Fibroblast of lung (primary cell): Measurements from ENCODE around the gene MYO18B. TPM values are rescaled to one million over a fixed set of nuclear protein-coding genes. Genes with fewer than 3 reads are reported as not detected.

Experiments
- DNase-seq, 2 donors: peaks; one replicate each; pipeline versions ENCODE4 v3.0.0 to v3.0.0-alpha.2; 2010; ENCODE audit warnings: low read depth in 2 of 2
- H2AFZ ChIP-seq: 2 replicates; pipeline ENCODE4 v1.5.1; 2012; ENCODE audit warnings: low read length, control low read depth, inconsistent platforms
- H3K27ac ChIP-seq: 2 replicates; pipeline ENCODE4 v1.5.1; 2011; ENCODE audit warnings: low read length, control low read depth; ENCODE audit not compliant: insufficient read depth
- H3K27me3 ChIP-seq: 2 replicates; pipeline ENCODE4 v1.5.1; 2011; ENCODE audit warnings: mild to moderate bottlenecking, low read length; ENCODE audit not compliant: control insufficient read depth, insufficient read depth
- H3K36me3 ChIP-seq: 2 replicates; pipeline ENCODE4 v1.5.1; 2011; ENCODE audit warnings: low read length; ENCODE audit not compliant: control insufficient read depth, insufficient read depth
- H3K4me1 ChIP-seq: 2 replicates; pipeline ENCODE4 v1.5.1; 2011; ENCODE audit warnings: low read length; ENCODE audit not compliant: control insufficient read depth, insufficient read depth; ENCODE audit errors: extremely low read depth
- H3K4me2 ChIP-seq: 2 replicates; pipeline ENCODE4 v1.5.1; 2011; ENCODE audit warnings: low read length, control low read depth; ENCODE audit not compliant: insufficient read depth; ENCODE audit errors: extremely low read depth
- H3K4me3 ChIP-seq, 4 experiments: fragments of 200-600 bp in 1 of 4; sonication (generic) in 1 of 4; replicated peaks in 1 of 4; 2 replicates each; pipeline ENCODE4 v1.5.1; 2011 to 2016; ENCODE audit warnings: low read length in 4 of 4, low read depth in 3 of 4, mild to moderate bottlenecking in 3 of 4, control low read depth in 2 of 4, inconsistent platforms in 1 of 4, mixed read lengths in 1 of 4; ENCODE audit not compliant: insufficient read depth in 1 of 4; ENCODE audit errors: control extremely low read depth in 1 of 4
- H3K79me2 ChIP-seq: 2 replicates; pipeline ENCODE4 v1.5.1; 2012; ENCODE audit warnings: mild to moderate bottlenecking, low read length, inconsistent platforms; ENCODE audit not compliant: control insufficient read depth, insufficient read depth
- H3K9ac ChIP-seq: 2 replicates; pipeline ENCODE4 v1.5.1; 2011; ENCODE audit warnings: mild to moderate bottlenecking, low read length, control low read depth; ENCODE audit not compliant: insufficient read depth
- H3K9me3 ChIP-seq: 2 replicates; pipeline ENCODE4 v1.5.1; 2012; ENCODE audit warnings: low read depth, low read length; ENCODE audit not compliant: control insufficient read depth, insufficient read depth
- H4K20me1 ChIP-seq: 2 replicates; pipeline ENCODE4 v1.5.1; 2011; ENCODE audit warnings: low read length; ENCODE audit not compliant: control insufficient read depth, insufficient read depth; ENCODE audit errors: extremely low read depth
- CTCF ChIP-seq, 2 donors: IDR thresholded peaks in 1 of 2; conservative IDR thresholded peaks in 1 of 2; 1 replicate in 1 of 2; 2 replicates in 1 of 2; pipeline ENCODE4 v1.5.1; 2011 to 2012; ENCODE audit warnings: low read length in 2 of 2, control low read depth in 1 of 2, inconsistent platforms in 1 of 2, low read depth in 1 of 2, mild to moderate bottlenecking in 1 of 2
- EZH2 ChIP-seq: IDR thresholded peaks from 2 replicates; pipeline ENCODE4 v1.5.1; 2012; ENCODE audit warnings: low read length, control low read depth, mild to moderate bottlenecking; ENCODE audit errors: missing control alignments
- polyA plus RNA-seq, 2 donors: library from polyadenylated mRNA; depleted of rRNA in 1 of 2; stranded (reverse) in 1 of 2; unstranded in 1 of 2; fragments of >200 nt; gene quantifications; 2 replicates each; pipeline ENCODE4 v1.2.1, GENCODE V29; 2011 to 2012; ENCODE audit warnings: missing spikeins in 1 of 2
- total RNA-seq: library from RNA; depleted of rRNA; stranded (reverse); fragments of >200 nt; gene quantifications from 2 replicates; pipeline ENCODE4 v1.2.1, GENCODE V29; 2014

MYO18B gene
- total and polyA plus RNA-seq, 2 donors (not counting 1 experiment from before 2014, with no cell fraction given) = 0.17 TPM; not detected in 1

GRCh38 chr22:26038365-26038764 lies 296.4 kb downstream of the MYO18B start:
- Histone ChIP-seq H2AFZ (no peak overlapping the region), H3K79me2 (no peaks in the 10 kb centered on the region), H3K4me3 (no peak overlapping the region), H3K4me2 (no peak overlapping the region), H3K4me1 (no peaks in the 10 kb centered on the region), H3K9me3 (no peaks in the 10 kb centered on the region), H3K9ac (no peak overlapping the region), H3K27ac (no peak overlapping the region), H3K36me3 (no peaks in the 10 kb centered on the region), H4K20me1 (no peaks in the 10 kb centered on the region), H3K27me3 (no peaks in the 10 kb centered on the region)
- no peak for TF ChIP-seq CTCF (conservative IDR thresholded peaks at IDR 0.05 in 1 of 2, IDR thresholded peaks at IDR 0.05 in 1 of 2; ENCODE audit: low read depth in 1 of 2, low read length in 2 of 2)
- no peak for TF ChIP-seq EZH2
- no peak for DNase-seq

GRCh38 chr22:26041931-26042330 lies 299.9 kb downstream of the MYO18B start:
- H3K9me3 ChIP-seq = no peaks in the 10 kb centered on the region
- no peak overlapping the region for H2AFZ ChIP-seq
- H3K27me3 ChIP-seq = no peaks in the 10 kb centered on the region
- no peak overlapping the region for H3K27ac ChIP-seq
- no peak overlapping the region for H3K4me2 ChIP-seq
- no peaks in the 10 kb centered on the region for H3K36me3 ChIP-seq
- H3K4me1 ChIP-seq = no peaks in the 10 kb centered on the region
- no peaks in the 10 kb centered on the region for H3K79me2 ChIP-seq
- H3K9ac ChIP-seq = no peak overlapping the region
- DNase-seq = no peak
- H3K4me3 ChIP-seq = no peak overlapping the region
- H4K20me1 ChIP-seq = no peaks in the 10 kb centered on the region
- no peak for TF ChIP-seq EZH2
- TF ChIP-seq CTCF (conservative IDR thresholded peaks at IDR 0.05 in 1 of 2, IDR thresholded peaks at IDR 0.05 in 1 of 2; ENCODE audit: low read depth in 1 of 2, low read length in 2 of 2) = no peak

DNA sequence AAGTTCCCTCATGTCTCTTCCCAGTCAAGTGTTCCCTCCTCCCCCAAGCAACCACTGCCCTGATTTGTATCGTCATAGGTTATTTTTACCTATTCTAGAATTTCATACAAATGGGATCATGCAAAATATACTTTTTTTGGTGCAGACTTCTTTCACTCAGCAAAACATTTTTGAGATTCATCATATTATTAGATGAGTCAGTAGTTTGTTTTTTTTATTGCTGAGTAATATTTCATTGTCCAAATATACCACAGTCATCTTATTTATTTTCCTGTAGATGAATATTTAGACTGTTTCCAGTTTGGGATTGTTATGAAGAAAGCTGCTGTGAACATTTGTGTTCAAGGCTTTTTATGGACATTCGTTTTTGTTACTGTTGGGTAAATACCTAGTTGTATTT lies 301.0 kb downstream of the MYO18B start:
- Histone ChIP-seq H3K4me2 (no peak overlapping the region), H3K27ac (no peak overlapping the region), H2AFZ (no peak overlapping the region), H3K9ac (no peak overlapping the region), H3K36me3 (no peaks in the 10 kb centered on the region), H3K27me3 (no peaks in the 10 kb centered on the region), H3K79me2 (no peaks in the 10 kb centered on the region), H3K9me3 (no peaks in the 10 kb centered on the region), H3K4me1 (no peaks in the 10 kb centered on the region), H4K20me1 (no peaks in the 10 kb centered on the region), H3K4me3 (no peak overlapping the region)
- no peak for DNase-seq
- no peak for TF ChIP-seq CTCF (conservative IDR thresholded peaks at IDR 0.05 in 1 of 2, IDR thresholded peaks at IDR 0.05 in 1 of 2; ENCODE audit: low read depth in 1 of 2, low read length in 2 of 2)
- TF ChIP-seq EZH2 = no peak
